GM21515 (cell line): ENCODE data around the gene C2CD4B.

Experiments used
- ATAC-seq: cut with Tn5 transposase; IDR thresholded peaks from one replicate; pipeline ENCODE4 v1.9.1; 2021; ENCODE audit not compliant: unreplicated experiment

Gene C2CD4B

DNA sequence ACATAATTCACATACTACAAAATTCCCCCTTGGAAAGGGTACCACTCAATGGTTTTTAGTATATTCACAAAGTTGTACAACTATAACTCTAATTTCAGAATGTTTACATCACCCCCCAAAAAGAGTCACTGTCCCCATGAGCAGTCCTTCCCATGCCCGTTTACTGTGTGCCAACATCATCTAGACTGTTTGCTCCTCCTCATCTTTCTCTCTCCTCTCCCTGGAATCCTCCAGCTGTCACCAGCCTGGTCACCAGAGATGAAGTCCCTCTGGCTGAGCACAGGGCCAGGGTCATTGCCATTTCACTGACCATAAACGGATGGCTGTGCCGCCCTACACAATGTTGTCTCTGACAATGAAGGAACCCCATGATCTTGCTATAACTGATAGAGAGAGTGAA lies 45.2 kb downstream of the C2CD4B start:
- ATAC-seq, result no peak

DNA sequence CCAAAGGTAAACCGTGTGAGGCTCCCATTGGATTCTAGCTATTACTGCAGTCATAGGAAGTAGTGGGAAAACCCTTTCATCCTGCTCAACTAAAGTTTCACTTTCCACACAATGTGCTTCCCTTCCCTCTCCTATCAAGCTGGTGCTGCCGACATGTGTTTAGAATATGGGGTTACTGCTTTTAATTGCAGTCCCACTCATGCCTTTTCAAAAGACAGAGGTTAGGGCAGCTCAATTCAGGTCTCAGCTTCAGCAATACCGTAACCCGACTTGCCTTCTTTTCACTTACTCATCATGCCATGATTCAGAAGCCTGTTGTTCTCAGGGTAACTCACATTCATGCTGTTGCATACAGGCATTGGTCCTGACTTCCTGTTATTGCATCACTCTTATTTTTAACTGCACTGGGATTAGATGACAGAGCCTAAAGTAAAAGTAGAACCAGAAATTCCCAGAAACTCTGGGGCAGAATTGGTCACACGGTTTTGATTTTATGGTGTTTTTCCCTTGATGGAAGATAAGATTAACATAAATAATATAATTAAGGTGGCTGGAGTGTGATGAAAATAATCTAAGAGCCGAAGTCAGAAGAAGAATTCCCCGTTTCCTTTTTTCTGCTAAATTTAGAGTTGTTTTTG lies 45.7 kb downstream of the C2CD4B start:
- no peak for ATAC-seq

DNA sequence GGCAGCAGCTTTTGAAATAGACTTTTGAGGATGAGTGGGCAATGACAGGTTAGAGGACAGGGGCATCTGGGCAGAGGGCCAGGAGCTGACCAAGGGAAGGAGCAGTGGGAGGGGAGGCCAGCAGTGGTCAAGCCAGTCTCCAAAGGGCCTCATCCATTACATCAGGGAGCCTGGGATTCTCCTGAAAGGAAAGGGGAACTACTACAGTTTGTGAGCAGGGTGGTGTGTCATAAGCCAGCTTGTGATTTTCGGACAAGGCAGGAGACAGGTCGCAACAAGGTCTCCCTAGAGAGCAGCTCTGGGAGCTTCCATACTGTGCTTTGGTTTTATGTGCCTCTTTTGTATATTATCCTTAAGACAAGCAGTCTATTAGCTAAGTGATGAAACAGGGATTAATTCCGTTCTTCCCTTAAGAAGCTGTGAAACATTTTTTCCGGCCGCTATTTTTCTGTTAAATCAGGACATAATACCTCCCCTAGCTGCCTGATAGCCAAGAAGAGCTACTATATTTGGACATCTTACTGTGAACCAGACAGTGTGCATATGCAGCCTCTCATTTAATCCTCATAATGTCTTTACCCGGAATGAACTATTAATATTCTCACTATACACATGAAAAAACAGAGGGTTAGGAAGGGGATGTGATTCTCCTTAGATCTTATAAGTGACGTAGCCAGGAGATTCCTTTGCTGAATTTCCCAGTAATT lies 46.4 kb downstream of the C2CD4B start:
- no peak for ATAC-seq

DNA sequence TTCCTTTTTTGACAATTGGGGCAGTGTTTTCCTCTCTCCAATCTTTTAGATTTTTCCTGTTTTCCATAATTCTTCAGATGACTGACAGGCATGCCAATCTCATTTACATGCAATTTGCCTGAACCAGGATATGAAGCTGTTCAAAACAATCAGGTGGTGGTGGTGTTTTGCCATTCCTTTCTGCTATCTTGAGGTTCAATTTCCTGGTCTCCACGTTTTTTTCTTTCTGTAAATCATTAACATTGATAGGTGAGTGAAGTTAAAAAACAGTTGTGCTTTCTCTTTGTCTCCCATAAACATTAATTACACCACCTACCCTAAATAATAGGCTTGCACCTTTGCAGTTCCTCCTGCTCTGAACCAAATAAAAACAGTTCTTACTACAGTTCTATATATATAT lies 49.2 kb downstream of the C2CD4B start:
- ATAC-seq, result no peak
